Ishikawa (cell line): Measurements from ENCODE around the gene CDK9.

ENCODE experiments used
- CEBPB ChIP-seq: IDR thresholded peaks from 2 replicates; pipeline ENCODE4 v1.6.1; 2012
- CREB1 ChIP-seq: IDR thresholded peaks from 2 replicates; pipeline ENCODE4 v1.6.1; 2012; ENCODE audit warnings: low read depth
- EGR1 ChIP-seq: IDR thresholded peaks from 2 replicates; pipeline ENCODE4 v1.6.1; 2012
- EP300 ChIP-seq: IDR thresholded peaks from 2 replicates; pipeline ENCODE4 v1.6.1; 2012; ENCODE audit warnings: borderline replicate concordance
- FOXM1 ChIP-seq: IDR thresholded peaks from 2 replicates; pipeline ENCODE4 v1.6.1; 2012; ENCODE audit warnings: low read depth, borderline replicate concordance
- MAX ChIP-seq: IDR thresholded peaks from 2 replicates; pipeline ENCODE4 v1.6.1; 2012
- NFIC ChIP-seq: IDR thresholded peaks from 2 replicates; pipeline ENCODE4 v1.6.1; 2012
- RAD21 ChIP-seq: IDR thresholded peaks from 2 replicates; pipeline ENCODE4 v1.6.1; 2012; ENCODE audit warnings: low read depth
- REST ChIP-seq: IDR thresholded peaks from 2 replicates; pipeline ENCODE4 v1.6.1; 2012; ENCODE audit warnings: low read depth, mild to moderate bottlenecking
- TAF1 ChIP-seq: IDR thresholded peaks from 2 replicates; pipeline ENCODE4 v1.6.1; 2012; ENCODE audit warnings: low read depth, mild to moderate bottlenecking
- TCF12 ChIP-seq: IDR thresholded peaks from 2 replicates; pipeline ENCODE4 v1.6.1; 2012; ENCODE audit warnings: low read depth
- TEAD4 ChIP-seq: IDR thresholded peaks from 2 replicates; pipeline ENCODE4 v1.6.1; 2012
- USF1 ChIP-seq: IDR thresholded peaks from 2 replicates; pipeline ENCODE4 v1.6.1; 2012
- YY1 ChIP-seq: IDR thresholded peaks from 2 replicates; pipeline ENCODE4 v1.6.1; 2012; ENCODE audit warnings: low read depth
- ZBTB7A ChIP-seq: IDR thresholded peaks from 2 replicates; pipeline ENCODE4 v1.6.1; 2012; ENCODE audit warnings: low read depth

Gene CDK9

GRCh38 chr9:127825319-127826051 is 39.7 kb downstream of the CDK9 start:
- peak; percentile 50; the same call in 1 of the 2 replicates for TF ChIP-seq NFIC
- TF ChIP-seq RAD21: peak; percentile 30; the same call in 1 of the 2 replicates
- TF ChIP-seq ZBTB7A: 0 out of 2 replicates have a peak, but pooled peaks have one; percentile 37
- TF ChIP-seq USF1: no peak

- TF ChIP-seq YY1 (no peak), NFIC (no peak), USF1 (no peak), EP300 (no peak), REST (no peak), CEBPB (no peak), TAF1 (no peak), TCF12 (no peak), MAX (no peak), ZBTB7A (no peak), FOXM1 (no peak), EGR1 (no peak), CREB1 (no peak), RAD21 (no peak), TEAD4 (no peak)
Measured at GRCh38 chr9:127826253-127826913, 40.5 kb downstream of the CDK9 start.

- TF ChIP-seq ZBTB7A (no peak), TAF1 (no peak), MAX (no peak), REST (no peak), CREB1 (no peak), RAD21 (no peak), FOXM1 (no peak), CEBPB (no peak), TCF12 (no peak), EGR1 (no peak), EP300 (no peak), YY1 (no peak), USF1 (no peak)
Measured at GRCh38 chr9:127828262-127829031, 42.6 kb downstream of the CDK9 start.

- no peak for TF ChIP-seq USF1
Measured at GRCh38 chr9:127829205-127829906, 43.5 kb downstream of the CDK9 start.
